SK-N-SH (cell line): ENCODE measurements around the gene PLCB3. TPM values are rescaled to one million over a fixed set of nuclear protein-coding genes. Genes with fewer than 3 reads are reported as not detected.

Source experiments
- CTCF ChIA-PET: fragments of 300-600, 350-600 bp; formaldehyde crosslinking; extraction: SDS; loops from one replicate; lab custom pipeline; 2021; lab: Yijun Ruan, JAX
- POLR2A ChIA-PET: fragments of 350-600 bp; sonication (Branson Sonifier 250); formaldehyde crosslinking; extraction: SDS; loops from one replicate; lab custom pipeline; 2020; ENCODE audit warnings: antibody characterized with exemption, inconsistent platforms; lab: Yijun Ruan, JAX
- DNase-seq: peaks from one replicate; pipeline ENCODE4 v3.0.0; 2012
- H2AFZ ChIP-seq: fragments of 200-600 bp; sonication (generic); 2 replicates; pipeline ENCODE4 v1.8.1; 2016; ENCODE audit warnings: antibody characterized with exemption, mild to moderate bottlenecking, low read depth
- H3F3A ChIP-seq: fragments of 200-600 bp; sonication (generic); replicated peaks from 2 replicates; pipeline ENCODE3; 2016; ENCODE audit warnings: antibody characterized with exemption, mild to moderate bottlenecking; ENCODE audit not compliant: insufficient read depth
- H3K27ac ChIP-seq, 2 experiments: fragments of 200-500 bp in 1 of 2; fragments of 200-600 bp in 1 of 2; sonication (Bioruptor generic) in 1 of 2; sonication (generic), shearing (Covaris generic) in 1 of 2; 2 replicates each; pipeline versions ENCODE4 v1.5.1 to v1.6.1; 2014 to 2016; ENCODE audit warnings: low read depth in 2 of 2, inconsistent platforms in 1 of 2, low read length in 1 of 2, mild to moderate bottlenecking in 1 of 2, mixed read lengths in 1 of 2
- H3K27me3 ChIP-seq: fragments of 200-600 bp; sonication (generic), shearing (Covaris generic); 2 replicates; pipeline ENCODE4 v1.6.1; 2016; ENCODE audit warnings: mixed run types; ENCODE audit not compliant: insufficient read depth
- H3K36me3 ChIP-seq, 2 experiments: fragments of 200-500 bp in 1 of 2; fragments of 200-600 bp in 1 of 2; sonication (Bioruptor generic) in 1 of 2; sonication (generic) in 1 of 2; replicated peaks in 1 of 2; 2 replicates each; pipeline versions ENCODE3 to v1.5.1; 2014 to 2016; ENCODE audit warnings: low read length in 1 of 2, mild to moderate bottlenecking in 1 of 2; ENCODE audit not compliant: insufficient read depth in 2 of 2, control insufficient read depth in 1 of 2
- H3K4me1 ChIP-seq, 2 experiments: fragments of 200-500 bp in 1 of 2; fragments of 200-600 bp in 1 of 2; sonication (Bioruptor generic) in 1 of 2; sonication (generic), shearing (Covaris generic) in 1 of 2; 2 replicates each; pipeline versions ENCODE4 v1.5.1 to v1.6.1; 2014 to 2016; ENCODE audit warnings: low read depth in 1 of 2, low read length in 1 of 2, mixed run types in 1 of 2; ENCODE audit not compliant: insufficient read depth in 2 of 2, control insufficient read depth in 1 of 2
- H3K4me2 ChIP-seq: fragments of 200-600 bp; sonication (generic), shearing (Covaris generic); 2 replicates; pipeline ENCODE4 v1.6.1; 2017; ENCODE audit warnings: mixed run types
- H3K4me3 ChIP-seq, 2 experiments: fragments of 200-500 bp in 1 of 2; fragments of 200-600 bp in 1 of 2; sonication (Bioruptor generic) in 1 of 2; sonication (generic), shearing (Covaris generic) in 1 of 2; 2 replicates each; pipeline versions ENCODE4 v1.5.1 to v1.8.1; 2014 to 2016; ENCODE audit warnings: low read depth in 2 of 2, inconsistent platforms in 1 of 2, low read length in 1 of 2, mild to moderate bottlenecking in 1 of 2, mixed read lengths in 1 of 2, moderate library complexity in 1 of 2
- H3K79me2 ChIP-seq: fragments of 200-600 bp; sonication (generic); 2 replicates; pipeline ENCODE4 v1.8.1; 2017; ENCODE audit warnings: mild to moderate bottlenecking; ENCODE audit not compliant: insufficient read depth
- H3K9ac ChIP-seq: fragments of 200-600 bp; sonication (generic); 2 replicates; pipeline ENCODE4 v1.6.1; 2017; ENCODE audit warnings: mixed run types
- H3K9me2 ChIP-seq: fragments of 200-600 bp; sonication (generic); 2 replicates; pipeline ENCODE4 v1.6.1; 2017; ENCODE audit warnings: mixed run types
- H3K9me3 ChIP-seq: fragments of 200-600 bp; sonication (generic); 2 replicates; pipeline ENCODE4 v1.6.1; 2017; ENCODE audit warnings: mixed run types, mild to moderate bottlenecking, moderate library complexity
- H4K20me1 ChIP-seq: fragments of 200-600 bp; sonication (generic); 2 replicates; pipeline ENCODE4 v1.6.1; 2017; ENCODE audit warnings: mild to moderate bottlenecking, mixed run types; ENCODE audit not compliant: insufficient read depth
- EP300 ChIP-seq, 2 experiments: IDR thresholded peaks; 2 replicates each; pipeline versions ENCODE4 v1.4.0 to v1.6.1; 2012; ENCODE audit warnings: borderline replicate concordance in 1 of 2, low read depth in 1 of 2, low read length in 1 of 2
- EZH2phosphoT487 ChIP-seq: fragments of 200-600 bp; sonication (generic); IDR thresholded peaks from 2 replicates; pipeline ENCODE4 v1.6.1; 2017; ENCODE audit warnings: low read depth, mixed run types, mild to moderate bottlenecking, antibody characterized with exemption, moderate library complexity, borderline replicate concordance
- FOXJ3 ChIP-seq: sonication (generic); formaldehyde crosslinking; IDR thresholded peaks from 2 replicates; pipeline ENCODE4 v1.5.1; 2020; ENCODE audit warnings: mild to moderate bottlenecking, missing genetic modification reagents
- IRF3 ChIP-seq: fragments of 150-350 bp; IDR thresholded peaks from 2 replicates; pipeline ENCODE4 v1.6.1; 2016; ENCODE audit warnings: mild to moderate bottlenecking, low read depth, low read length
- MXI1 ChIP-seq: IDR thresholded peaks from 2 replicates; pipeline ENCODE4 v1.6.1; 2012; ENCODE audit warnings: mild to moderate bottlenecking, low read depth, low read length, improper control_type of control experiment
- NFIC ChIP-seq: IDR thresholded peaks from 2 replicates; pipeline ENCODE4 v1.4.0; 2012; ENCODE audit warnings: borderline replicate concordance
- POLR2AphosphoS5 ChIP-seq: IDR thresholded peaks from 2 replicates; pipeline ENCODE4 v1.6.1; 2012; ENCODE audit warnings: low read depth, low read length
- RAD21 ChIP-seq: IDR thresholded peaks from 2 replicates; pipeline ENCODE4 v1.6.1; 2012; ENCODE audit warnings: mild to moderate bottlenecking, low read length
- RFX5 ChIP-seq: IDR thresholded peaks from 2 replicates; pipeline ENCODE4 v1.6.1; 2012; ENCODE audit warnings: mild to moderate bottlenecking, improper control_type of control experiment, low read length
- TEAD4 ChIP-seq: IDR thresholded peaks from 2 replicates; pipeline ENCODE4 v1.4.0; 2012; ENCODE audit warnings: mild to moderate bottlenecking, borderline replicate concordance; ENCODE audit not compliant: insufficient read depth
- USF1 ChIP-seq: IDR thresholded peaks from 2 replicates; pipeline ENCODE4 v1.4.0; 2012; ENCODE audit warnings: low read depth, borderline replicate concordance
- USF2 ChIP-seq: fragments of 150-350 bp; IDR thresholded peaks from 2 replicates; pipeline ENCODE4 v1.6.1; 2017; ENCODE audit warnings: antibody characterized with exemption, low read length, low read depth, borderline replicate concordance
- YY1 ChIP-seq: IDR thresholded peaks from 2 replicates; pipeline ENCODE4 v1.4.0; 2012; ENCODE audit warnings: low read depth, mild to moderate bottlenecking
- ZBTB33 ChIP-seq: IDR thresholded peaks from 2 replicates; pipeline ENCODE4 v1.4.0; 2012; ENCODE audit warnings: low read depth, borderline replicate concordance
- WGBS: methylation state at CpG from one replicate; pipeline ENCODE4 v1.1.6; 2017; ENCODE audit warnings: low lambda C conversion rate; 5-methylcytosine and 5-hydroxymethylcytosine counted together
- polyA plus RNA-seq, 3 experiments: library from polyadenylated mRNA; depleted of rRNA; stranded (reverse); fragments of >200 nt; gene quantifications; 2 replicates each; pipeline ENCODE4 v1.2.3, GENCODE V29; 2012
- TF ChIP-seq, protein P1 (sequence below): IDR thresholded peaks from 2 replicates; pipeline ENCODE4; 2012

Gene PLCB3
- polyA plus RNA-seq, 1 of the 3 experiments (the other 2 are of a cell fraction), result 30.4 TPM

DNA sequence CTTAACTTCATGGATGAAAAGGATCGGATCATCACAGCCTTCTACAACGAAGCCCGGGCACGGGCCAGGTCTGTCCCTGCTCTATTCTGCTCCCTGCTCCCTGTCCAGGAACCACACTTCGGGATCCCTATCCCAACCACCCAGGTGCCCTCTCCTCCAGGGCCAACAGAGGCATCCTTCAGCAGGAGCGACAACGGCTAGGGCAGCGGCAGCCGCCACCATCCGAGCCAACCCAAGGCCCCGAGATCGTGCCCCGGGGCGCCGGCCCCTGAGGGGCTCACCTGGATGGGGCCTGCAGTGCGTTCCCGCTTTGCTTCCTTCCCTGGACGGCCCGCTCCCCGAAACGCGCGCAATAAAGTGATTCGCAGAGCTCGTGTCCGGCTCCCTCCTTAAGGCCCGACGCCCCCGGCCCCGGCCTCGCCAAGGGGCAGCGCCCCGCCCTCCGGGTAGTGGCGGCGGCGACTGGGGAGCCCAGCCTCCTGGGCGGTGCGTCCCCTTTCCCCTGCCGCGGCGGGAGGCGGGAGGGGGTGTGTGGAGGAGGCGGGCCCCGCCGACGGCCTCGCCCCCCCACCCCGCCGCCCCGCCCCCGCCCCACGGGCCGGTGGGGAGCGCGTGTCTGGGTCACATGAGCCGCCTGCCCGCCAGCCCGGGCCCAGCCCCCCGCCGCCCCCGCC, 17.3 kb upstream of the PLCB3 start, which contains the start of gene VEGFB:
VEGFB (plus strand) TSS at position 672 of the 674 bp plus-strand sequence. CDS start 250 bp downstream, outside the sequence.
- WGBS, result 17% methylated on average over 9 of the region's 62 CpGs
- no peaks in the 10 kb centered on the region for H4K20me1 ChIP-seq
- DNase-seq, result peak; percentile 92
- peaks cover 31% of the 10 kb centered on the region for H3F3A ChIP-seq
- no peaks in the 10 kb centered on the region for H3K9me2 ChIP-seq
- peaks cover 20% of the 10 kb centered on the region for H3K79me2 ChIP-seq
- ChIA-PET POLR2A (interaction anchor here (0.6 to 0.7 kb wide), 3 partner anchors 28 to 1381 kb away, joined by 3 to 4 read pairs (median 3); partner anchors contain the start of gene FERMT3), CTCF (interaction anchor here (1.0 to 3.4 kb wide), 4 partner anchors 13 to 70 kb away, joined by 3 to 15 read pairs (median 6); partner anchors contain the start of genes PLCB3 and PPP1R14B)
- peak within 1 kb of the TSS; percentile 69 to 70 for H3K4me3 ChIP-seq
- H2AFZ ChIP-seq, result no peak within 1 kb of the TSS
- no peaks in the 10 kb centered on the region for H3K9me3 ChIP-seq
- H3K4me1 ChIP-seq, result peaks cover 11 to 47% of the 10 kb centered on the region in 2 experiments; a peak in 2 of 4 replicates
- TF ChIP-seq POLR2AphosphoS5 (peak; percentile 38; the same call in 1 of the 2 replicates), EZH2phosphoT487 (no peak), USF1 (peak; percentile 61; the same call in 1 of the 2 replicates)
- H3K27me3 ChIP-seq, result no peaks in the 10 kb centered on the region
- H3K36me3 ChIP-seq, result peaks cover 0 to 20% of the 10 kb centered on the region in 2 experiments
- peak within 1 kb of the TSS in 1 of 2 experiments; percentile 83; a peak in 2 of 4 replicates for H3K27ac ChIP-seq
- H3K9ac ChIP-seq, result peak within 1 kb of the TSS; percentile 66
- peak within 1 kb of the TSS; percentile 91 for H3K4me2 ChIP-seq

- Histone ChIP-seq H3K4me2 (peak overlapping the region; percentile 89), H3K4me3 (peak overlapping the region; percentile 63 to 66), H3K4me1 (peaks cover 11 to 42% of the 10 kb centered on the region in 2 experiments; a peak in 2 of 4 replicates), H3K9ac (peak overlapping the region; percentile 63), H3K9me2 (no peaks in the 10 kb centered on the region), H3K36me3 (peaks cover 0 to 18% of the 10 kb centered on the region in 2 experiments), H3K27ac (peak overlapping the region in 1 of 2 experiments; percentile 83; a peak in 2 of 4 replicates), H2AFZ (no peak overlapping the region), H3F3A (peaks cover 32% of the 10 kb centered on the region), H3K9me3 (no peaks in the 10 kb centered on the region), H4K20me1 (no peaks in the 10 kb centered on the region), H3K27me3 (no peaks in the 10 kb centered on the region), H3K79me2 (peaks cover 19% of the 10 kb centered on the region)
- CTCF ChIA-PET, result interaction anchor here (1.1 to 3.4 kb wide), 5 partner anchors 16 to 69 kb away, joined by 4 to 15 read pairs (median 6); partner anchors contain the start of gene PLCB3
- WGBS, result 6% methylated on average over 10 of the region's 80 CpGs
- POLR2A ChIA-PET, result interaction anchor here (0.6 kb wide), 1 partner anchor 1380 kb away, joined by 3 read pairs; no protein-coding TSS in a partner anchor
- peak; percentile 79 for DNase-seq
- no peak for TF ChIP-seq ZBTB33
- TF ChIP-seq RFX5, result no peak
- no peak for TF ChIP-seq USF1
- TF ChIP-seq YY1, result no peak
- TF ChIP-seq TEAD4, result no peak
- TF ChIP-seq MXI1, result peak; percentile 60
- TF ChIP-seq USF2, result no peak
- TF ChIP-seq, protein P1, sequence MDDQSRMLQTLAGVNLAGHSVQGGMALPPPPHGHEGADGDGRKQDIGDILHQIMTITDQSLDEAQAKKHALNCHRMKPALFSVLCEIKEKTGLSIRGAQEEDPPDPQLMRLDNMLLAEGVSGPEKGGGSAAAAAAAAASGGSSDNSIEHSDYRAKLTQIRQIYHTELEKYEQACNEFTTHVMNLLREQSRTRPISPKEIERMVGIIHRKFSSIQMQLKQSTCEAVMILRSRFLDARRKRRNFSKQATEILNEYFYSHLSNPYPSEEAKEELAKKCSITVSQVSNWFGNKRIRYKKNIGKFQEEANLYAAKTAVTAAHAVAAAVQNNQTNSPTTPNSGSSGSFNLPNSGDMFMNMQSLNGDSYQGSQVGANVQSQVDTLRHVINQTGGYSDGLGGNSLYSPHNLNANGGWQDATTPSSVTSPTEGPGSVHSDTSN, result no peak
- TF ChIP-seq EP300 (IDR thresholded peaks at IDR 0.05; ENCODE audit: borderline replicate concordance in 1 of 2, low read depth in 1 of 2, low read length in 1 of 2), result no peak
- no peak for TF ChIP-seq IRF3
- no peak for TF ChIP-seq RAD21
- no peak for TF ChIP-seq NFIC
- TF ChIP-seq FOXJ3 (CRISPR knock-in tag), result no peak
Measured at GRCh38 chr11:64234647-64235379, 16.5 kb upstream of the PLCB3 start.
